ENCODE data around the gene SUV39H1. TPM values are rescaled to one million over a fixed set of nuclear protein-coding genes. Genes with fewer than 3 reads are reported as not detected.

SUV39H1 gene
- total and polyA plus RNA-seq, 2 of the 13 experiments (the other 11 are each of a cell fraction or from before 2014, with no cell fraction given) = 5.2 to 10.1 TPM

GRCh38 chrX:48711162-48711928 lies 14.8 kb downstream of the SUV39H1 start (continued):
- TF ChIP-seq HMGXB3 (CRISPR knock-in tag; IDR thresholded peaks at IDR 0.05; ENCODE audit: borderline replicate concordance) = no peak
- no peak for TF ChIP-seq ATM (IDR thresholded peaks at IDR 0.05; ENCODE audit: borderline replicate concordance)
- TF ChIP-seq TOPORS (CRISPR knock-in tag; IDR thresholded peaks at IDR 0.05) = no peak
- peak; percentile 56 for TF ChIP-seq GATAD2A (CRISPR knock-in tag; IDR thresholded peaks at IDR 0.05)
- TF ChIP-seq EZH2 (conservative IDR thresholded peaks at IDR 0.05; ENCODE audit: low read depth, low read length) = no peak
- TF ChIP-seq ZNF572 (CRISPR knock-in tag; IDR thresholded peaks at IDR 0.05) = no peak
- no peak for TF ChIP-seq RCOR2 (CRISPR knock-in tag; IDR thresholded peaks at IDR 0.05)
- no peak for TF ChIP-seq ZBTB10 (CRISPR knock-in tag; IDR thresholded peaks at IDR 0.05; ENCODE audit: borderline replicate concordance)
- no peak for TF ChIP-seq ZNF607 (CRISPR knock-in tag; IDR thresholded peaks at IDR 0.05; ENCODE audit: borderline replicate concordance)
- no peak for TF ChIP-seq ISL2 (CRISPR knock-in tag; IDR thresholded peaks at IDR 0.05)
- 0 out of 2 replicates have a peak, but pooled peaks have one; percentile 28 for TF ChIP-seq BCL6 (CRISPR knock-in tag; IDR thresholded peaks at IDR 0.05)
- TF ChIP-seq ELF1 (CRISPR knock-in tag; IDR thresholded peaks at IDR 0.05) = no peak
- 0 out of 4 replicates have a peak, but pooled peaks of 1 of the 2 experiments have one; percentile 2 for TF ChIP-seq HMGXB4 (CRISPR knock-in tag; IDR thresholded peaks at IDR 0.05; ENCODE audit: borderline replicate concordance in 1 of 2, low read depth in 1 of 2)
- TF ChIP-seq IRF2 (CRISPR knock-in tag; IDR thresholded peaks at IDR 0.05) = no peak
